DND-41 (cell line): ENCODE measurements around the gene MBTD1.

Experiments
- ATAC-seq: fragments of 200-7000 bp; cut with Tn5 transposase; 3 replicates; pipeline ENCODE4 v1.9.1; 2021; ENCODE audit warnings: low read depth; ENCODE audit not compliant: insufficient read depth
- DNase-seq: peaks from one replicate; pipeline ENCODE4 v3.0.0-alpha.2; 2020
- H2AFZ ChIP-seq: 2 replicates; pipeline ENCODE4 v1.6.0; 2012; ENCODE audit warnings: low read depth, low read length
- H3K27ac ChIP-seq: 2 replicates; pipeline ENCODE4 v1.5.1; 2012; ENCODE audit warnings: low read length, inconsistent platforms
- H3K27me3 ChIP-seq: fragments of 200-600 bp; sonication (generic); 2 replicates; pipeline ENCODE4 v1.6.0; 2012; ENCODE audit warnings: low read length, mild to moderate bottlenecking, inconsistent platforms; ENCODE audit not compliant: insufficient read depth, poor library complexity
- H3K36me3 ChIP-seq: 2 replicates; pipeline ENCODE4 v1.5.1; 2012; ENCODE audit warnings: low read length, inconsistent platforms; ENCODE audit not compliant: insufficient read depth
- H3K4me1 ChIP-seq: 2 replicates; pipeline ENCODE4 v1.5.1; 2012; ENCODE audit warnings: mild to moderate bottlenecking, low read length; ENCODE audit not compliant: insufficient read depth
- H3K4me2 ChIP-seq: 2 replicates; pipeline ENCODE4 v1.6.0; 2012; ENCODE audit warnings: mild to moderate bottlenecking, moderate library complexity, low read length, inconsistent platforms; ENCODE audit not compliant: insufficient read depth
- H3K4me3 ChIP-seq, 2 experiments: fragments of 200-600 bp in 1 of 2; shearing (Covaris generic) in 1 of 2; 2 replicates each; pipeline ENCODE4 v1.5.1; 2012 to 2016; ENCODE audit warnings: inconsistent platforms in 2 of 2, low read length in 2 of 2, mild to moderate bottlenecking in 2 of 2, low read depth in 1 of 2, moderate library complexity in 1 of 2
- H3K79me2 ChIP-seq: 2 replicates; pipeline ENCODE4 v1.6.0; 2012; ENCODE audit warnings: low read length, inconsistent platforms; ENCODE audit not compliant: insufficient read depth
- H3K9ac ChIP-seq: 2 replicates; pipeline ENCODE4 v1.6.0; 2012; ENCODE audit warnings: low read depth, mild to moderate bottlenecking, inconsistent platforms, low read length, moderate library complexity
- H3K9me3 ChIP-seq: 2 replicates; pipeline ENCODE4 v1.5.1; 2012; ENCODE audit warnings: low read length, moderate library complexity, mild to moderate bottlenecking, inconsistent platforms; ENCODE audit not compliant: insufficient read depth, severe bottlenecking
- H4K20me1 ChIP-seq: 2 replicates; pipeline ENCODE4 v1.6.0; 2012; ENCODE audit warnings: low read length; ENCODE audit not compliant: insufficient read depth
- CTCF ChIP-seq: IDR thresholded peaks from 2 replicates; pipeline ENCODE4 v1.5.1; 2012; ENCODE audit warnings: borderline replicate concordance, low read length, moderate library complexity, mild to moderate bottlenecking; ENCODE audit not compliant: poor library complexity, severe bottlenecking; ENCODE audit errors: extremely low read depth
- EZH2 ChIP-seq: IDR thresholded peaks from 3 replicates; pipeline ENCODE4 v1.6.1; 2012; ENCODE audit warnings: borderline replicate concordance, low read depth, mild to moderate bottlenecking, moderate library complexity, low read length, inconsistent platforms; ENCODE audit not compliant: severe bottlenecking

MBTD1 gene

DNA sequence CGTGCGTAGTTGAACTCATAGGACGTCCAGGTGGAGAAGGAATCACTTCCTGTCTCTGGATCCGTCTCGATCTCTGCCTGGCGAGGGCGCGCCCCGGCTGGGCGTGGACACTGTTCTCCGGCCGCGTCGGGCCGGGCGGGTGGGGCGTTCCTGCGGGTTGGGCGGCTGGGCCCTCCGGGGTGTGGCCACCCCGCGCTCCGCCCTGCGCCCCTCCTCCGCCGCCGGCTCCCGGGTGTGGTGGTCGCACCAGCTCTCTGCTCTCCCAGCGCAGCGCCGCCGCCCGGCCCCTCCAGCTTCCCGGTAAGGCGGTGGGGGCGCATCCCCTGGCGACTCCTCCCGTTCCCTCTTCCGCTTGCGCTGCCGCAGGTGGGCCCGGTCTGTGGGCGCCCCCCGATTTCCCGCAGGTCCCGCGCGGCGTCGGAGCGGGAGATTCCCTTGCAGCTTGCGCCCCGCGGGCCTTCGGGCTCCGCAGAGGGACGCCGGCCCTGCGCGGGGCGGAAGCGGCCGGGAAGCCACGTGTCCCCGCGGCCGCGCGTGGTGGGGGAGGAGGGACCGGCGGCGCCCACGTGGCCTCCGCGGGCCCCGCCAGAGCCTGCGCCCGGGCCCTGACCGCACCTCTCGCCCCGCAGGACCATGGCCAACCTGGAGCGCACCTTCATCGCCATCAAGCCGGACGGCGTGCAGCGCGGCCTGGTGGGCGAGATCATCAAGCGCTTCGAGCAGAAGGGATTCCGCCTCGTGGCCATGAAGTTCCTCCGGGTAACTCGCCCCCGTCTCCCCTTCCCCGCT is 93.5 kb downstream of the MBTD1 start, which contains the start of gene NME2:
NME2 (plus strand) TSS at position 214 of the 789 bp plus-strand sequence; CDS start at position 634, 420 bp downstream.
- Histone ChIP-seq H3K4me3 (peak within 1 kb of the TSS; percentile 82 to 96), H4K20me1 (peaks cover 24% of the 10 kb centered on the region; the same call in 1 of the 2 replicates), H3K9me3 (no peaks in the 10 kb centered on the region), H3K9ac (peak within 1 kb of the TSS; percentile 96), H3K4me1 (peaks cover 30% of the 10 kb centered on the region), H3K36me3 (peaks cover 55% of the 10 kb centered on the region), H2AFZ (peak within 1 kb of the TSS; percentile 97), H3K79me2 (peaks cover 33% of the 10 kb centered on the region), H3K27me3 (no peaks in the 10 kb centered on the region), H3K4me2 (peak within 1 kb of the TSS; percentile 89), H3K27ac (peak within 1 kb of the TSS; percentile 87)
- ATAC-seq (peak; percentile 83), DNase-seq (peak; percentile 84)
- TF ChIP-seq CTCF (peak; percentile 31), EZH2 (no peak)

DNA sequence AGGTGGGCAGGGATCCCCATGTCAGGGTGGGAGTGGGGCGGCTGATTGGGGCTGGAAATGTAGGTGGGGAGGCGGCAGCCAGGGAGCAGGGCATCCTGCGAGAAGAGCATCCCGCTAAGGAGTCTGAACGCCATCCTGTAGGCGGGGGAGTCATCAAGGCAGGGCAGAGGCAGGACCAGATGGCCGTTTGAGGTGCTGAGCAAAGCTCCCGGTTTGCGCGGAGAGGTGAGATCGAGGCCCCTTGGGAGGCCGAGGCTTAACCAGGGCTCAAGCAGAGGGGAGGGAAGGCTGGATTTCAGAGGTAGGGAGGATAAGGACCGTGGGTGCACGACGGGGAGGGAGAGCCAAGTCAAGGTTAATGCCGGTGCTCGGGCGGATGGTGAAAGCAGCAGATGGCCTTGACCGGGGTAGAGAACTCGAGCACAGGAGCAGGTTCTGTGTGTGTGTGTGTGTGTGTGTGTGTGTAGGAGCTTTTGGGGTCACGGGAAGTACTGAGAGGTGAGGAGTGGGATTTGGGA is 94.1 kb downstream of the MBTD1 start:
- peak overlapping the region; percentile 87 for H3K27ac ChIP-seq
- peaks cover 30% of the 10 kb centered on the region for H3K4me1 ChIP-seq
- DNase-seq: peak; percentile 38
- peak overlapping the region; percentile 89 for H3K4me2 ChIP-seq
- peak overlapping the region; percentile 97 for H2AFZ ChIP-seq
- H3K27me3 ChIP-seq: no peaks in the 10 kb centered on the region
- peaks cover 55% of the 10 kb centered on the region for H3K36me3 ChIP-seq
- ATAC-seq: peak; percentile 5
- no peaks in the 10 kb centered on the region for H3K9me3 ChIP-seq
- peaks cover 33% of the 10 kb centered on the region for H3K79me2 ChIP-seq
- peak overlapping the region; percentile 96 for H3K9ac ChIP-seq
- H3K4me3 ChIP-seq: peak overlapping the region; percentile 82 to 96; a peak in 3 of 4 replicates
- peaks cover 17% of the 10 kb centered on the region; the same call in 1 of the 2 replicates for H4K20me1 ChIP-seq
- TF ChIP-seq CTCF (no peak), EZH2 (no peak)

GRCh38 chr17:51164911-51165679 is 94.8 kb downstream of the MBTD1 start:
- Histone ChIP-seq H3K79me2 (peaks cover 33% of the 10 kb centered on the region), H3K27me3 (no peaks in the 10 kb centered on the region), H3K36me3 (peaks cover 55% of the 10 kb centered on the region), H4K20me1 (peaks cover 14% of the 10 kb centered on the region; the same call in 1 of the 2 replicates), H3K27ac (peak overlapping the region; percentile 87), H3K4me1 (peaks cover 30% of the 10 kb centered on the region), H3K4me3 (peak overlapping the region in 1 of 2 experiments; percentile 96; a peak in 2 of 4 replicates), H3K9me3 (no peaks in the 10 kb centered on the region), H2AFZ (peak overlapping the region; percentile 97; the same call in 1 of the 2 replicates), H3K9ac (peak overlapping the region; percentile 96), H3K4me2 (peak overlapping the region; percentile 89; the same call in 1 of the 2 replicates)
- TF ChIP-seq EZH2 (no peak), CTCF (no peak)
- DNase-seq (no peak), ATAC-seq (no peak)
